Measurements from ENCODE around the gene ATP2B2.

The ATP2B2 gene

DNA sequence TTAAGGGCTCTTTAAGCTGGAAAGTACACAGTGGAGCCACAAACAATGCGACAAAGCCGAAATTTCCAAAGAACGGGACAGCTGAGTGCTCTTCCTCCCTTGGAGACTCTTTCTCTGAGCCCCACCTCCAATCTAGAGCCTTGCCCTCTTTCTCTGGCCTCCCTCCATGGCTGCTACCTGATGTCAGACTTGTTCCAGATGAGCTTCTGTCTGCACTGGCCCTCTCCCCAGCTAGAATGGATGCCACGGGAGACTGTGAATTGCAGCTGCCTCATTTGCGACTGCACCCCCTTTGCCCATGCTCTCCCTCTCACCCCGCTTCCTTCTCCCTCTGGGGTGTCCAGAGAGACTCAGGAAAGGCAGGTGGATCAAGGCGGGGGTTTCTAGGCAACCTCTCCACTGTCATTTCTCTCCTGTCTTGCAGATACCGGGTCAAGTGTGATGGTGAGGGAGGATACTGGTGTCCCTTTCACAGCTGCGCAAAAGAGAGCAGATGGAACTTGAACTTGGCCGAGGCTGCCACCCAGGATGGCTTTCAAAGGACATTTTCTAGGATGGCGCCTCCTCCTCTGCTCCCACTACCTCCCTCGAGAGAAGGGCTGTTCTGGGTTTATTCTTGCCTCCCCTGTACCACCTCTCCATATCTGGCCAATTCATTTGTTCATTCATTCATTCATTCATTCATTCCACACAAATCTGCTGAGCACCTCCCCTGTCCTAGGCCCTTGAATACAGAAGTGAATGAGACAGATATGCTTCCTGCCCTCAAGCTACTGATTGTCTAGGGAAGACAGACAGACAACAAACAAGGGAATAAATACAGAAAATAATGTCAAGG lies 12.8 kb downstream of the ATP2B2 start:
- DNase-seq, result no peak

DNA sequence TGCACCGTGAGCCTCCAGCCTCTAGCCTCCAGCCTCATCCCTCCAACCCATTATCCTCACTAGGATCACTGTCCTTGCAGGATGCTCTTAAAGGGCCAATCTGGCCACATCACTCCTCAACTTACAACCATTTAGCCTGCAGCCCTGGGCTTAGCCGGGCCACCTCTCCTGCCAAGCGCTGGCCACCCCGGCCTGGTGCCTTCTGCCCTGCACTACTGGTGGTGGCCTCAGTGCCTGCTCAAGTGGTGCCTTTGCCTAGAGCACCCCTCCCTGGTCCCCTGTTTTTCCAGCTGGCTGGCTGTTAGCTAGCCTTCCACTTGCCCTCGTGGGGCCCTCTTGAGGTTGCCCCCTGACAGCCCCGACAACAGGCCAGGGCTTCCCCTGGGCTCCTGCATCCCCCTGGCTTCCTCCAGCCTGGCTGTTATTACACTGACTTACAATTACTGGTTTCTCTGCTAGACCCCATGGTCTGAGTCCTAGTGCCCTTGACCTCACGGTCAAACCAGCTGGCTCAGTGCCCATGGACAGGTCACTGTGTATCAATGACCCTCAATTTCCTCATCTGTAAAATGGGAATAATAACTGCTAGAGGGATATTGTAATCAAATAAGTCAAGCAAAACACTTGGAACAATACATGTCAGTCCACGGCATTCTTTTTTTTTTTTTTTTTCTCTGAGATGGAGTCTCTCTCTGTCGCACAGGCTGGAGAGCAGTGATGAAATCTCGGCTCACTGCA lies 15.5 kb downstream of the ATP2B2 start:
- DNase-seq, result no peak

GRCh38 chr3:10487988-10488633 lies 17.3 kb downstream of the ATP2B2 start:
- DNase-seq, result no peak

DNA sequence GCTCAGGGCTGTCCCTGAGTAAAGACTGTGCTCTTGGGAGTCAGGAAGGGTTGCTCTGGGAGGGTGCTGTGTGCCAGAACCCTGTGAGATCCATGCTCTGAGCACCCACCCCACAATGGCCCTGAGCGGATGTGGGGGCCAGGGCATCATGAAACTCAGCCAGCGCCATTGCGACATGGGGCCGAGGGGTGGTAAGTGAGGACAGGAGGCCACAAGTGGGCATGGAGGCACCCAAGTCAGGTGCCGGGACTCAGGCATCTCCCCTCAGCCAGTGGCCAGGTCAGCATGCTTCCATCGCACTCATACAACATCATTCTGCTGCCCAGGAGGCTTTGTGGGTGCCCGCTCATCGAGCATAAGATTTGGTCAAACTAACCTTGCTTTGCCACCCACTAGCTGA lies 19.6 kb downstream of the ATP2B2 start:
- DNase-seq, result no peak

GRCh38 chr3:10485380-10485779 lies 20.0 kb downstream of the ATP2B2 start:
- DNase-seq, result no peak

DNA sequence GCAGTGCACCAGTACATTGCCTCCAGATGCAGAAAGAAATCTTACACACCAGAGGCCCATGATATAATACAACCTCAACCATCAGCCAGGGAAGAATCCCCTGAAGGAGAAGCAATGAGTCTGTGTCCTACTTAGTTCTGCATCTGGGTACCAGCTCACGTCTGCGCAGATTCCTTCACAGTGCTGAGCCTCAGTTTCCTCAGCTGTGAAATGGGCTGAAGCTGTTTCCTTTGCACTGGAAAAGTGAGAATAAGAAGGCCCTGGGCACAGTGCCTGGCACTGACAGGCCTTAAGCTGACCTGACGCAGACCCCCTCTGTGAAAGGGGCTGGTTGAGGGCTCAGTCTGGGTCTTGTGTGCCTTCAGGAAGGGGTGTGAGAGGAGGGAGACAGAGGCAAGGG lies 20.7 kb downstream of the ATP2B2 start:
- DNase-seq, result no peak

DNA sequence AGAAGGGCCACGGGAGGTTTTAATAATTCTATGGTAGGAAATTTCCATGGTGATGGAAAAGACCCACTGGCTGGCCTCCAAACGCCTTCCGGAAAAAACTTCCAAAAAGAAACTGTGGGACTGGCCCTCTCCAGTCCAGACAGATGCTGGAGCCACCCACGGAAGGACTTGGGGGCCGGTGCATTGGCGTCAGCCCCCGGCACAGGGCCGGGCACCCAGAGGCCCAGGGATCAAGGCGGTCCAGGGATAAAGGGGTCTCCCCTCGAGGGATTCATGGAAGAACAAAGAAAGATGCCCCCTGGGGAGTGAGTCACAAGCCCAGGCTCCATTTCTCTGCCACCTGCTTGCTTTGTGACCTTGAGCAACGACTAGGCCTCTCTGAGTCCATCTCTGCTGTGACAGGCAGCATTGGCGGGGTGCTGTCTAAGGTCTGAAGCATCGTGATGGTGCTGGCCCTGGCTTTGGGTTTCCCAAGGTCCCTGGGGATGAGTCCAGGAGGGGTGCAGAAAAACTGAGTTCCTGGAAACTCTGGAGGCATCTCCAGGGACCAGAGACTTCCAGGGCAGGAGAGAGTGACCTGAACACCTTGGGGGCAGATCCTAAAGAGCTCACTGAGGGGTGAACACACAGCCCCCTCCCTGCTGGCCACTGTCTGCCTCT lies 21.6 kb downstream of the ATP2B2 start:
- no peak for DNase-seq

GRCh38 chr3:10483364-10483675 lies 22.1 kb downstream of the ATP2B2 start:
- DNase-seq, result no peak

DNA sequence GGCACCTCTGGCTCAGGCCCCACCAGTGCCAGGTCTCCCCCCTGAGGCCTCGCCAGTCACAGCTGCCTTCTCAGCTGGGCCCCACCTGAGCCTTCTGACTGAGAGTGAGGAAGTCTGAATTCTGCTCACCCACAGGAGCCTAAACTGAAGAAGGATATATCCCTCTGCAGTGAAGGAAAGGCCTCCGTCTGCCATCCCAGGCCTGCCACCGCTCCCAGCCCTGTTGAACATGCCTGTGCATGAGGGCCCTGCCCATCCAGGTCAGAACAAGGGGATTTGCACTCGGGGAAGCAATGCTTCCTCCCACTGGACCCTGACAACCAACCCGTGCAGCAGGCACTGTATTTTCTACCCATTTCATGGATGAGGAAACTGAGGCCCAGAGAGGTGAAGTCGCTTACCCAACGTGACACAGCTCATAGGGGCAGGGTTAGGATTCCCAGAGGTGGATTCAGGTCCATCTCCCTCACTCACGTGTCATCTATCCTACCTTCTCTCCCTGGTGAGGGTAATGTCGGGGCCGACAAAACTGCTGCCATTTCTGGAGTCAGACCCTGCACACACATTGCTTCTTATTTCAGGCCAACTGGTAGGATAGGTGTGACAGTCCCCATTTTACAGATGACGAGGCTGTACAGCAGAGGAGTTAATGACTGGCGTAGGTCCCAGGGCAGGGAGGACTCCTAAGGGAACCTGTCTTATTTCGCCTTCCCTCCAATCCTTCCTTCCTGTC lies 22.6 kb downstream of the ATP2B2 start:
- DNase-seq, result no peak

DNA sequence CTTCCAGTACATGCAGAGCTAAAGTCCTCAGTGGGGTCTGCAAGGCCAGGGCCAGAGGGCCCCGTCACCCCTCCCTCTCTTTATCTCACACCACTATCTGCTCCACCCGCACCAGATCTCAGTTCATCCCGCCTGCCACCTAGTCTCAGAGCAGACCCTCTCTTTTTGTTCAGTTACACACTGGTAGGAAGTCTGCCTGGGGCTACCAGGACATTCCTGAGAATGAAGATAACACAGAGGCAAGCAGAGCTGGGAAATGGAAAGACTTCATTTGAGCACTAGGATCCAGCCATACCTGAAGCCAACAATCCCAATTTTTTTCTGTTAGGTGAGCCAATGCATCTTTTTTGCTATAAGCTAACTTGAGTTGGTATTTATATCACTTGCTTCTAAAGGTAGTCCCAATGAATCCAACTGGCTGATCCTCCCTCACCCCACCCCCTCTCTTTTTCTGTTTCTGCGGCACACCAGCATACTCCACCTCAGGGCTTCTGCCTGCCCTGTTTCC lies 24.5 kb downstream of the ATP2B2 start:
- no peak for DNase-seq

DNA sequence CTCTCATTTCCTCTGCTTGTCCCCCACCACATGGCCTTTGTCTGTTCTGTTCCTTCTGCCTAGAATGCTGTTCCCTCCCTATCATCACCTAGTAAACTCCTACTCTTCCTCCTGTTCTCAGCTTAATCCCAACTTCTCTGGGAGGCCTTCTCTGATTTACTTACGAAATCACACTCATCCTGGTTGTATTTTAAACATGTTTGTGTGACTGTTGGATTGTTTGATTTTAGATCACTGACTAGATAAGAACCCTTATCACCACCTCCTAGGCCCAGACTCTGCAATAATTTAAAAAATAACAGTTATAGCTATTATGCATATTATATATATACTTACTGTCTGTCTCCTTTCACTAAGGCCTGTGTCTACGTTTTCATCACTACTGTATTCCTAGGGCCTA lies 26.1 kb downstream of the ATP2B2 start:
- DNase-seq, result no peak

GRCh38 chr3:10475983-10476382 lies 29.4 kb downstream of the ATP2B2 start:
- DNase-seq, result no peak

DNA sequence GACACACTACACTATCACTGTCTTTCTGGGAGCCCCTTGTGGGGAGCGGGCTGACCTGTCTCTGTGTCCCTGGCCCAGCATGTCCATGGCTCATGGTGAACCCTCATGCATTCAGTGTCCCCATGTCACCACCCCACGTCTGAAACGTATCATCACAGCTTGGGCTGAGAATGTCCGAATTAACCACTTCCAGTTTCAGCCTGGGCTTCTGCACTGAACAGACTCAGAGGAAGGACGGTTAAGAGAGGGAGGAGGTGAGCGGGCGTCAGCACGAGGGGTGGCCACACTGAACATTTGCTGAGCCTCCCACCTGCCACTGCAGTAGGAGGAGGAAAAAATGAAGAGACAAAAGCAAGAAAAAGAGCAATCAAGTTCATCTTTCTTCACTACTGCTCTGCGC lies 30.5 kb downstream of the ATP2B2 start:
- no peak for DNase-seq

GRCh38 chr3:10474275-10474646 lies 31.1 kb downstream of the ATP2B2 start:
- DNase-seq, result no peak

DNA sequence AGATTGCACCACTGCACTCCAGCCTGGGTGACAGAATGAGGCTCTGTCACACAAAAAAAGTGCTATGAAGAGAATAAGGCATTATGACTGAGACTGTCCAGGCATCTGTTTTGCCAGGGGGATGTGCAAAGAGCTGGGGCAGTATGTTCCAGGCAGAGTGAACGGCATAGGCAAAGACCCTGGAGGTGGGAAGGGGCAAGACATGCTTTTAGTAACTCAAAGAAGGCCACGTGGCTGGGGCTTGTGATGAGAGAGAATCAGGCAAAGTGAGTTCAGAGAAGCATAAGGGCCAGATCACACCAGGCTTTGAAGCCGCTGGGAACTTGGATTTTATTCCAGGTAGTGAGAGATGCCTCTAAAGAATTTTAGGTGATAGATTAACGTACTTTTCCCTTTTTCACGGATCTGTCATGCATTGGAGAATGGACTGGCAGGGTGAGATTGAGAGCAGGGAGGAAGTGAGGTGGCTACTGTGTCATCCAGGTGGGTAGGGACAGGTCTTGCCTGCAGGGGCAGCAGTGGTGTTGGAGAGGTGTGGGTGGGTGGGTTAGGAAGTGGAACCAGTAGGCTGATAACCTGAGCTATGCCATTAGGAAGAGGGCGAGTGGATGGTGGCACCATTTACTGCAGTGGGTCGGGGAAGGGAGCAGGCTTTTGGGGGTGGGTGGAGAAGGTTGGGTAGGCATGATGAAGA lies 31.7 kb downstream of the ATP2B2 start:
- DNase-seq, result no peak

DNA sequence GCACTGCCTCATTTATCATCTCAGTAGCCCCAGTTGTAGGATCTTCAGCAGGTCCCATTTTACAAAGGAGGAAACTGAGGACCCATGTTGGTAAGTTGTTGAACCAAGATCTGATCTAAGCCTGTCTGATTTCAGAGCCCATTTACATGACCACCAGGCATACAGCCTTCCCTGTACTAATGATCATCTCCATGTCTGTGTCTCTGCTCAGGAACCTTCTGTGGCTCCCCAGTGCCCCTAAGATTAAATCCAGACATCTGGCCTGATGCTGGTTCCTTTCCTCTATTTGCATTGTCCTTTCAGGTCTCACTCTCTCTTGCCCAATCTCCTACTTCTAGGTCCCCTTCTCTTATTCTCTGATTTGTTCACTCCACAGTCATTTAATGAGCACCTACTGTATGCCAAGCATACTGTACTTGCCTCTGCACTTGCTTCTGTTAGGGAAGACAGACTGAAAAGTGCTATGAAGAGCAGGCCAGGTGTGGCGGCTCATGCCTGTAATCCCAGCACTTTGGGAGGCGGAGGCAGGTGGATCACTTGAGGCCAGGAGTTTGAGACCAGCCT lies 32.4 kb downstream of the ATP2B2 start:
- DNase-seq, result no peak

DNA sequence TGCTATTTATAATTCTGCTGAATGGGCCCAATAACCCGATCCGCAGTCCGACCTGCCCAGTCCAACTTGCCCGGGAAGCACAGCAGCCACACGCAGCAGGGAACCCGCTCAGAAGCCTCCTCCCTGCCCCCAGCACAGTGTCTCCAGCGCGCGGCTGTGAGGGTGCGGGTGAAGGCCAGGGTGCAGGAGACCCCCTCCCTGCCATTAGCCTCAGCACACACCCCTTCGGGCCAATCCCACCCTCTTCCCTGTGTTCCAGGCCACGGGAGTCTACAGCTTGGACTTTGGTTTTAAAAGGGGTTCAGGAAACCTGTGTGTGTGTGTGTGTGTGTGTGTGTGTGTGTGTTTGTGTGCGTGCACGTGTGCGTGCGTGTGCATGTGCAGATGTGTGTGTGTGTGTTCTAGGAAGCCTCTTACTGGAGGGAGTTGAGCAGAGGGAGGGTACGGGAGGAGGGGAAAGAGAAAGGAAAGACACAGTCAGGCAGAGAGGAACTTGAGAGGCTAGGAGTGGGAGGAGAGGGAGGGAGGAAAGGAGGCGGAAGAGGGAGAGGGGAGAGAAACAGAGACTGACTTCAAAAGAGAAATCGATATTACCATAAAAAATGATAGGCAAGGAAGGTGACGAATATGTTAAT lies 34.2 kb downstream of the ATP2B2 start:
- DNase-seq, result no peak

- DNase-seq, result no peak
Observed at GRCh38 chr3:10470120-10471053, 35.0 kb downstream of the ATP2B2 start.

- DNase-seq, result no peak
Observed at GRCh38 chr3:10469441-10470119, 35.8 kb downstream of the ATP2B2 start.

Measured in NCI-H1105 treated with DMSO at 0.1 percent for 48 hours (cell line).